HepG2 (cell line): ENCODE results near the gene RPS6KB1. TPM values are rescaled to one million over a fixed set of nuclear protein-coding genes. Genes with fewer than 3 reads are reported as not detected.
A peak's percentile ranks its signal among the peaks of the same experiment; 100 is the strongest.

Experiments
- ERF ChIP-seq: IDR thresholded peaks from 2 replicates; pipeline ENCODE4 v1.6.1; 2018; ENCODE audit warnings: missing biosample characterization, missing genetic modification reagents
- ETV6 ChIP-seq: sonication (generic); formaldehyde crosslinking; conservative IDR thresholded peaks from 2 replicates; pipeline ENCODE4 v1.4.0; 2020; ENCODE audit warnings: missing genetic modification reagents
- FOXK2 ChIP-seq: fragments of 450-650 bp; IDR thresholded peaks from 2 replicates; pipeline ENCODE4 v1.6.1; 2016
- HDAC1 ChIP-seq: sonication (generic); formaldehyde crosslinking; IDR thresholded peaks from 2 replicates; pipeline ENCODE4 v1.5.1; 2020; ENCODE audit warnings: mild to moderate bottlenecking, missing genetic modification reagents
- HMG20A ChIP-seq: IDR thresholded peaks from 2 replicates; pipeline ENCODE4 v1.6.1; 2016; ENCODE audit warnings: borderline replicate concordance
- KMT2B ChIP-seq: IDR thresholded peaks from 2 replicates; pipeline ENCODE4 v1.6.1; 2016; ENCODE audit warnings: missing genetic modification reagents, missing compliant biosample characterization
- MEF2D ChIP-seq: sonication (generic); formaldehyde crosslinking; IDR thresholded peaks from 2 replicates; pipeline ENCODE4 v1.5.1; 2020; ENCODE audit warnings: mild to moderate bottlenecking, missing genetic modification reagents
- MIXL1 ChIP-seq: IDR thresholded peaks from 2 replicates; pipeline ENCODE4 v1.6.1; 2016
- NFE2L2 ChIP-seq: fragments of 150-350 bp; IDR thresholded peaks from 2 replicates; pipeline ENCODE4 v1.6.1; 2014; ENCODE audit warnings: low read length
- NFKB2 ChIP-seq: sonication (generic); formaldehyde crosslinking; IDR thresholded peaks from 2 replicates; pipeline ENCODE4 v1.4.0; 2020; ENCODE audit warnings: missing genetic modification reagents, borderline replicate concordance
- NR1H2 ChIP-seq: sonication (generic); formaldehyde crosslinking; IDR thresholded peaks from 2 replicates; pipeline ENCODE4 v1.8.1; 2022; ENCODE audit warnings: low read depth, missing genetic modification reagents, borderline replicate concordance
- NR2F6 ChIP-seq, 2 experiments: IDR thresholded peaks; 2 replicates each; pipeline ENCODE4 v1.6.1; 2016; ENCODE audit warnings: antibody characterized with exemption in 1 of 2, mild to moderate bottlenecking in 1 of 2
- SALL2 ChIP-seq: sonication (generic); formaldehyde crosslinking; IDR thresholded peaks from 2 replicates; pipeline ENCODE4 v1.8.1; 2023; ENCODE audit warnings: mild to moderate bottlenecking, missing genetic modification reagents, inconsistent platforms
- SP1 ChIP-seq, 2 experiments: fragments of 450-650 bp in 1 of 2; sonication (generic) in 1 of 2; formaldehyde crosslinking in 1 of 2; IDR thresholded peaks; 2 replicates each; pipeline versions ENCODE4 v1.4.0 to v1.6.1; 2016 to 2020; ENCODE audit warnings: missing genetic modification reagents in 1 of 2
- YEATS4 ChIP-seq: sonication (generic); formaldehyde crosslinking; IDR thresholded peaks from 2 replicates; pipeline ENCODE4 v1.4.0; 2020; ENCODE audit warnings: missing genetic modification reagents, borderline replicate concordance
- ZBTB1 ChIP-seq: sonication (generic); formaldehyde crosslinking; IDR thresholded peaks from 2 replicates; pipeline ENCODE4 v1.4.0; 2020; ENCODE audit warnings: missing genetic modification reagents, borderline replicate concordance
- ZBTB43 ChIP-seq: sonication (generic); formaldehyde crosslinking; conservative IDR thresholded peaks from 2 replicates; pipeline ENCODE4 v1.4.0; 2020; ENCODE audit warnings: missing genetic modification reagents
- ZKSCAN8 ChIP-seq: IDR thresholded peaks from 2 replicates; pipeline ENCODE4 v1.6.1; 2016; ENCODE audit warnings: borderline replicate concordance, missing genetic modification reagents, missing compliant biosample characterization
- ZNF138 ChIP-seq: sonication (generic); formaldehyde crosslinking; IDR thresholded peaks from 2 replicates; pipeline ENCODE4 v1.5.0; 2020; ENCODE audit warnings: mild to moderate bottlenecking, low read depth, missing genetic modification reagents
- ZNF619 ChIP-seq: sonication (generic); formaldehyde crosslinking; IDR thresholded peaks from 2 replicates; pipeline ENCODE4 v1.4.0; 2020; ENCODE audit warnings: mild to moderate bottlenecking, missing genetic modification reagents
- ZNF703 ChIP-seq: sonication (generic); formaldehyde crosslinking; IDR thresholded peaks from 2 replicates; pipeline ENCODE4 v1.5.1; 2020; ENCODE audit warnings: missing genetic modification reagents, mild to moderate bottlenecking, moderate library complexity, borderline replicate concordance
- ZNF747 ChIP-seq: sonication (generic); formaldehyde crosslinking; IDR thresholded peaks from 2 replicates; pipeline ENCODE4 v1.8.1; 2023; ENCODE audit warnings: missing genetic modification reagents, mild to moderate bottlenecking, borderline replicate concordance
- ZNF766 ChIP-seq: sonication (generic); formaldehyde crosslinking; IDR thresholded peaks from 2 replicates; pipeline ENCODE4 v1.5.0; 2020; ENCODE audit warnings: missing genetic modification reagents, borderline replicate concordance
- ZNF879 ChIP-seq: sonication (generic); formaldehyde crosslinking; IDR thresholded peaks from 2 replicates; pipeline ENCODE4 v1.8.1; 2023; ENCODE audit warnings: missing genetic modification reagents
- polyA plus RNA-seq, 8 experiments: library from polyadenylated mRNA; depleted of rRNA in 3 of 8; stranded (reverse) in 7 of 8; unstranded in 1 of 8; fragments of >200 nt; fragmentation: Illumina TruSeq in 4 of 8; extraction: Trizol in 4 of 8; gene quantifications; 2 replicates each; pipeline versions ENCODE4 v1.2.1 to v1.2.3, GENCODE V29; 2011 to 2016; ENCODE audit warnings: low read depth in 4 of 8, missing spikeins in 1 of 8, mixed read lengths in 1 of 8; ENCODE audit not compliant: insufficient read depth in 1 of 8
- total RNA-seq, 5 experiments: library from RNA; depleted of rRNA; stranded (reverse); fragments of >200 nt; fragmentation: Illumina TruSeq; extraction: Trizol; gene quantifications; 2 replicates each; pipeline ENCODE4 v1.2.3, GENCODE V29; 2016; ENCODE audit warnings: low read depth in 1 of 5
- TF ChIP-seq, protein P1 (sequence below): sonication (generic); formaldehyde crosslinking; IDR thresholded peaks from 2 replicates; pipeline ENCODE4 v1.4.0; 2020; ENCODE audit warnings: mild to moderate bottlenecking, missing genetic modification reagents
- TF ChIP-seq, protein P2 (sequence below): sonication (generic); formaldehyde crosslinking; IDR thresholded peaks from 2 replicates; pipeline ENCODE4 v1.4.0; 2020; ENCODE audit warnings: low read depth, mild to moderate bottlenecking, missing genetic modification reagents
- TF ChIP-seq, protein P3 (sequence below): sonication (generic); formaldehyde crosslinking; IDR thresholded peaks from 2 replicates; pipeline ENCODE4 v1.5.0; 2020; ENCODE audit warnings: missing genetic modification reagents

Gene RPS6KB1
- total and polyA plus RNA-seq, 2 of the 13 experiments (the other 11 are each of a cell fraction or from before 2014, with no cell fraction given), result 16.5 to 42.2 TPM

GRCh38 chr17:59892924-59893675 is at the start of gene RPS6KB1, which contains the start of gene TUBD1 (continued):
- TF ChIP-seq ZNF747 (CRISPR knock-in tag) (peak; percentile 49; the same call in 1 of the 2 replicates), NFKB2 (peak; percentile 96; the same call in 1 of the 2 replicates), SP1 (IDR thresholded peaks at IDR 0.05) (no peak), SP1 (CRISPR knock-in tag; IDR thresholded peaks at IDR 0.05) (no peak), FOXK2 (peak; percentile 96), ZBTB43 (CRISPR knock-in tag) (peak; percentile 65), MIXL1 (no peak), ERF (CRISPR knock-in tag) (peak; percentile 73; the same call in 1 of the 2 replicates), ZNF619 (CRISPR knock-in tag) (peak; percentile 87; the same call in 1 of the 2 replicates), ZNF703 (CRISPR knock-in tag) (0 out of 2 replicates have a peak, but pooled peaks have one; percentile 40), ZNF766 (CRISPR knock-in tag) (0 out of 2 replicates have a peak, but pooled peaks have one; percentile 92), HMG20A (CRISPR knock-in tag) (0 out of 2 replicates have a peak, but pooled peaks have one; percentile 37), KMT2B (CRISPR knock-in tag) (peak; percentile 87), SALL2 (peak; percentile 93), ZNF879 (peak; percentile 61; the same call in 1 of the 2 replicates), ZNF138 (CRISPR knock-in tag) (no peak), NR1H2 (CRISPR knock-in tag) (0 out of 2 replicates have a peak, but pooled peaks have one; percentile 63), ZKSCAN8 (CRISPR knock-in tag) (peak; percentile 31; the same call in 1 of the 2 replicates), NFE2L2 (no peak), MEF2D (peak; percentile 85; the same call in 1 of the 2 replicates), ZBTB1 (no peak), ETV6 (CRISPR knock-in tag) (peak; percentile 82; the same call in 1 of the 2 replicates), HDAC1 (CRISPR knock-in tag) (peak; percentile 98), NR2F6 (IDR thresholded peaks at IDR 0.05) (no peak), NR2F6 (CRISPR knock-in tag; IDR thresholded peaks at IDR 0.05) (peak; percentile 43), YEATS4 (CRISPR knock-in tag) (peak; percentile 96)
- TF ChIP-seq, protein P1, sequence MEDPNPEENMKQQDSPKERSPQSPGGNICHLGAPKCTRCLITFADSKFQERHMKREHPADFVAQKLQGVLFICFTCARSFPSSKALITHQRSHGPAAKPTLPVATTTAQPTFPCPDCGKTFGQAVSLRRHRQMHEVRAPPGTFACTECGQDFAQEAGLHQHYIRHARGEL (CRISPR knock-in tag), result no peak
- TF ChIP-seq, protein P2, sequence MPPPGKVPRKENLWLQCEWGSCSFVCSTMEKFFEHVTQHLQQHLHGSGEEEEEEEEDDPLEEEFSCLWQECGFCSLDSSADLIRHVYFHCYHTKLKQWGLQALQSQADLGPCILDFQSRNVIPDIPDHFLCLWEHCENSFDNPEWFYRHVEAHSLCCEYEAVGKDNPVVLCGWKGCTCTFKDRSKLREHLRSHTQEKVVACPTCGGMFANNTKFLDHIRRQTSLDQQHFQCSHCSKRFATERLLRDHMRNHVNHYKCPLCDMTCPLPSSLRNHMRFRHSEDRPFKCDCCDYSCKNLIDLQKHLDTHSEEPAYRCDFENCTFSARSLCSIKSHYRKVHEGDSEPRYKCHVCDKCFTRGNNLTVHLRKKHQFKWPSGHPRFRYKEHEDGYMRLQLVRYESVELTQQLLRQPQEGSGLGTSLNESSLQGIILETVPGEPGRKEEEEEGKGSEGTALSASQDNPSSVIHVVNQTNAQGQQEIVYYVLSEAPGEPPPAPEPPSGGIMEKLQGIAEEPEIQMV, result no peak; the same call in 1 of the 2 replicates
- TF ChIP-seq, protein P3, sequence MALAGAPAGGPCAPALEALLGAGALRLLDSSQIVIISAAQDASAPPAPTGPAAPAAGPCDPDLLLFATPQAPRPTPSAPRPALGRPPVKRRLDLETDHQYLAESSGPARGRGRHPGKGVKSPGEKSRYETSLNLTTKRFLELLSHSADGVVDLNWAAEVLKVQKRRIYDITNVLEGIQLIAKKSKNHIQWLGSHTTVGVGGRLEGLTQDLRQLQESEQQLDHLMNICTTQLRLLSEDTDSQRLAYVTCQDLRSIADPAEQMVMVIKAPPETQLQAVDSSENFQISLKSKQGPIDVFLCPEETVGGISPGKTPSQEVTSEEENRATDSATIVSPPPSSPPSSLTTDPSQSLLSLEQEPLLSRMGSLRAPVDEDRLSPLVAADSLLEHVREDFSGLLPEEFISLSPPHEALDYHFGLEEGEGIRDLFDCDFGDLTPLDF (CRISPR knock-in tag), result peak; percentile 50; the same call in 1 of the 2 replicates
